HEK293 (cell line): ENCODE data around the gene RAB3C.

Source experiments
- CTCF ChIP-seq: fragments of 450-650 bp; formaldehyde crosslinking; IDR thresholded peaks from 2 replicates; pipeline ENCODE4 v1.5.1; 2016; ENCODE audit warnings: missing biosample characterization, missing genetic modification characterization
- PATZ1 ChIP-seq: fragments of 450-650 bp; formaldehyde crosslinking; IDR thresholded peaks from 2 replicates; pipeline ENCODE4 v1.5.1; 2016; ENCODE audit warnings: missing biosample characterization, missing genetic modification characterization
- ZBTB20 ChIP-seq: fragments of 450-650 bp; formaldehyde crosslinking; IDR thresholded peaks from 2 replicates; pipeline ENCODE4 v1.5.1; 2016; ENCODE audit warnings: missing biosample characterization, missing genetic modification characterization

GRCh38 chr5:58764199-58764598, 181.3 kb downstream of the RAB3C start:
- no peak for TF ChIP-seq PATZ1 (tag by site-specific recombination)
- TF ChIP-seq ZBTB20 (tag by site-specific recombination) = no peak
- TF ChIP-seq CTCF = no peak
